Measurements from ENCODE around the gene NRL. TPM values are rescaled to one million over a fixed set of nuclear protein-coding genes. Genes with fewer than 3 reads are reported as not detected.

Gene NRL
- total RNA-seq, 1 donor from 2014 or later: 5.5 TPM

DNA sequence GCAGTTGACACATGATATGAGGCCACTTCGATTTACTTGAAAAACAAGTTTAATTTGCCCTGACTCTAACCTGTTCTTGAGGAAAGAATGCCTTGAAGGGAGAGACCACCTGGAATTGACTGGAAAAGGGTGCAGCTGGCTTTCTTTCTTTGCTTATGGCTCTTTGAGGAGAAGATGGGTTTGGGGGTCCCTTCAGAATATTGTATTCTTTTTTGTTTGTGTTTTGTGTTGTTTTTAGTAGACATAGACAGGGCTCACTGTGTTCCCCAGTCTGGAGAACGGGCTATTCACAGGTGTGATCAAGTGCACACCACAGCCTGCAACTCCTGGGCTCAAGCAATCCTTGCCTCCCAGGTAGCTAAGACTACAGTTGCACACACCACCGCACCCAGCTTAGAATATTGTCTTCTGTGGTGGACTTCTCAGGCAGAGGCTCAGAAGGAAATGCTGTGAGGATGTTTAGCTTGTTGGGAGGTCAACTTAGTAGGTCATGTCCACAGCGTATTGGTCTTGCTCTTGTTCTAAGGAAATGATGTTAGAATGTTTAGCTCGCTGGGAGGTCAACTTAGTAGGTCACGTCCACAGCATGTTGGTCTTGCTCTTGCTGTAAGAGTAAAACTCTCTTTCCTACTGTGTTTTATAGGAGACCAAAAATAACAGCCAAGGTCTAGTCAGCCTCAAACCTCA, 1.5 kb upstream of the NRL start:
- intact Hi-C loops (cut with micrococcal nuclease): loop anchor here (10.0 kb wide), 1 partner anchor 1021 kb away; the partner anchor contains the start of genes ACIN1 and C14orf119
- ChIA-PET POLR2A (interaction anchor here (0.7 to 6.1 kb wide), 7 partner anchors 11 to 126 kb away, joined by 3 to 239 read pairs (median 37); partner anchors contain the start of genes EMC9, IRF9, PCK2 and PSME1), CTCF (interaction anchor here (1.2 to 1.7 kb wide), 3 partner anchors 16 to 126 kb away, joined by 3 to 5 read pairs (median 3); partner anchors contain the start of genes PSME1 and TINF2)
- DNase-seq (no peak), ATAC-seq (ENCODE audit: low read depth) (no peak)
- peak overlapping the region; percentile 100 for H3K27ac Mint-ChIP-seq
- peaks cover 27% of the 10 kb centered on the region for H3K4me1 Mint-ChIP-seq
- H3K4me3 Mint-ChIP-seq: peak overlapping the region; percentile 99
- no peaks in the 10 kb centered on the region for H3K27me3 Mint-ChIP-seq
- TF ChIP-seq, protein P1, sequence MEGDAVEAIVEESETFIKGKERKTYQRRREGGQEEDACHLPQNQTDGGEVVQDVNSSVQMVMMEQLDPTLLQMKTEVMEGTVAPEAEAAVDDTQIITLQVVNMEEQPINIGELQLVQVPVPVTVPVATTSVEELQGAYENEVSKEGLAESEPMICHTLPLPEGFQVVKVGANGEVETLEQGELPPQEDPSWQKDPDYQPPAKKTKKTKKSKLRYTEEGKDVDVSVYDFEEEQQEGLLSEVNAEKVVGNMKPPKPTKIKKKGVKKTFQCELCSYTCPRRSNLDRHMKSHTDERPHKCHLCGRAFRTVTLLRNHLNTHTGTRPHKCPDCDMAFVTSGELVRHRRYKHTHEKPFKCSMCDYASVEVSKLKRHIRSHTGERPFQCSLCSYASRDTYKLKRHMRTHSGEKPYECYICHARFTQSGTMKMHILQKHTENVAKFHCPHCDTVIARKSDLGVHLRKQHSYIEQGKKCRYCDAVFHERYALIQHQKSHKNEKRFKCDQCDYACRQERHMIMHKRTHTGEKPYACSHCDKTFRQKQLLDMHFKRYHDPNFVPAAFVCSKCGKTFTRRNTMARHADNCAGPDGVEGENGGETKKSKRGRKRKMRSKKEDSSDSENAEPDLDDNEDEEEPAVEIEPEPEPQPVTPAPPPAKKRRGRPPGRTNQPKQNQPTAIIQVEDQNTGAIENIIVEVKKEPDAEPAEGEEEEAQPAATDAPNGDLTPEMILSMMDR (IDR thresholded peaks at IDR 0.05): no peak
- no peaks in the 10 kb centered on the region for H3K9me3 Mint-ChIP-seq
- peaks cover 63% of the 10 kb centered on the region for H3K36me3 Mint-ChIP-seq (ENCODE audit: low read depth)

DNA sequence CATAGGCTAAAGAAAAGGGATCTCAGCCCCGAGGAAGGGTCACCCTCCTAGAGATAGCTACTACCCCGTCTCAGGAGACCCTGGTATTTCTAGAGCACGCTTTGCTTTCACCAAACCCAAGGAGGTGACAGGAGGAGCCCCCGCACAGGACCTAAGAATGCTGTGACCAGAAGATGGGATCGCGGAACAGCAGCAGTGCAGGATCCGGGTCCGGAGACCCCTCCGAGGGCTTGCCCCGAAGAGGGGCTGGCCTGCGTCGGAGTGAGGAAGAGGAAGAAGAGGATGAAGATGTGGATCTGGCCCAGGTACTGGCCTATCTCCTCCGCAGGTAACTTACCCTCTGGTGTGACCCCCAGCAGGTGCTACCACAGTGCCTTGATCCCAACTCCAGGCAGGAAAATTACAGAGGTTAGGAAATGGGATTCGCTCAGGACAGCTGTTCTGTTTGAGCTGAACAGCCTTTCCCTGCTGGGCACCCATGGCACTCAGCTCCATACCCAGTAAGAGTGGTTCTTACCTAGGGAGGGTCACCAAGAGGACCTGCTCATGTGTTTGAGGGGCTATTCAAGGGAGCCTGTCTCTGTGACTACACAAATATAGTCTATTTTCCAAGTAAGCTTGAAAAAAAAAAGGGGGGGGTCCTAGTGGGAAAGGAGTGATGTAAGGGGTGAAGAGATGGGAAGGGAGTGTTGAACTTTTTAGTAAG, 826 bp upstream of the NRL start:
- H3K4me3 Mint-ChIP-seq: peak overlapping the region; percentile 99
- intact Hi-C loops (cut with micrococcal nuclease): loop anchor here (1.0 to 10.0 kb wide), 5 partner anchors 8 to 1021 kb away; partner anchors contain the start of genes ACIN1, C14orf119, LTB4R and LTB4R2
- ATAC-seq (ENCODE audit: low read depth) (no peak), DNase-seq (peak; percentile 31)
- H3K9me3 Mint-ChIP-seq: no peaks in the 10 kb centered on the region
- H3K36me3 Mint-ChIP-seq (ENCODE audit: low read depth): peaks cover 56% of the 10 kb centered on the region
- TF ChIP-seq, protein P1 (IDR thresholded peaks at IDR 0.05): no peak
- POLR2A ChIA-PET: interaction anchor here (0.7 to 6.1 kb wide), 28 partner anchors 8 to 794 kb away, joined by 3 to 239 read pairs (median 12); partner anchors contain the start of genes CARMIL3, CHMP4A, CIDEB and EMC9
- H3K27me3 Mint-ChIP-seq: no peaks in the 10 kb centered on the region
- CTCF ChIA-PET: interaction anchor here (1.0 to 2.6 kb wide), 8 partner anchors 10 to 193 kb away, joined by 3 to 15 read pairs (median 8); partner anchors contain the start of genes EMC9, IRF9 and PSME1
- H3K4me1 Mint-ChIP-seq: peaks cover 27% of the 10 kb centered on the region
- peak overlapping the region; percentile 100 for H3K27ac Mint-ChIP-seq

DNA sequence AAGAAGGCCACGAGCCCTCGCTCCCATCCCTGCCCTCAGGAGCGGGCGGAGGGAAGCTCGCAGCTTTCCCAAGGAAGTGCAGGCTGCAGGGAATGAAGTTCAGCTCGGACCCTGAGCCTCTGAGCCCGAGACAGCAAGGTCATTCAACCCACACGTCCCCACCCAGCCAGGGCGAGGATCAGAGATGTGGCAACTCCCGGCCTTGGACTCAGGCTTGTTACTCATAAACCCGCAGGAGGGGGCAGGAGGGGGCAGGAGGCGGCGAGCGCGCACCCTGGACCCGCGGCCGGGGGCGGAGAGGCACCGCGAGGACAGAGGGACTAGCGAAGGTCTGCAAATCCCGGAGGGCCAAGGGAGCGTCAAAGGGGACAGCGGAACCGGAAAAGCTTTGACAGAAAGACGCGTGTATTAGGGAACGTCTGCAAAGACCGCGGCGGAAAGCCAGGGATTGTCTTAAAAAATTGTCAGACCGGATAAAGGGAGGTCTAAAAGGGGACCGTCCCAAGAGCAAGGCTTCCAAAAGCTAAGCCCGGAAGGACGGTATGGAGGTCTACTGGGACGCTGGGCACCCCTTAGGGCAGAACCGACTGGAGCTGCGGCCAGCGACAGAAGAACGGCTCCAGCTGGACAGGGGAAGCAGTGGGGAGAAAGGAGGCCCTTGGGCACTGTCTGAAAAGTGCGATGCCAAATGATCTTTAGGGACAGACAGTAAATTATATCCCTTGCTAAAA, 783 bp downstream of the NRL start:
- Mint-ChIP-seq H3K36me3 (ENCODE audit: low read depth) (peaks cover 42% of the 10 kb centered on the region), H3K27me3 (no peaks in the 10 kb centered on the region), H3K27ac (peak overlapping the region; percentile 100), H3K9me3 (no peaks in the 10 kb centered on the region), H3K4me1 (peaks cover 29% of the 10 kb centered on the region), H3K4me3 (peak overlapping the region; percentile 99)
- CTCF ChIA-PET: interaction anchor here (0.6 to 2.6 kb wide), 14 partner anchors 12 to 195 kb away, joined by 3 to 15 read pairs (median 5); partner anchors contain the start of genes CHMP4A, EMC9, IRF9 and PSME1
- peak; percentile 74 for DNase-seq
- ATAC-seq (ENCODE audit: low read depth): peak; percentile 17
- intact Hi-C loops (cut with micrococcal nuclease): loop anchor here (1.0 to 10.0 kb wide), 16 partner anchors 19 to 1019 kb away; partner anchors contain the start of genes ACIN1, C14orf119, CHMP4A and EMC9
- POLR2A ChIA-PET: interaction anchor here (0.6 to 6.1 kb wide), 49 partner anchors 9 to 1323 kb away, joined by 3 to 239 read pairs (median 7); partner anchors contain the start of genes ACIN1, C14orf119, CARMIL3 and CBLN3
- TF ChIP-seq, protein P1 (IDR thresholded peaks at IDR 0.05): no peak

DNA sequence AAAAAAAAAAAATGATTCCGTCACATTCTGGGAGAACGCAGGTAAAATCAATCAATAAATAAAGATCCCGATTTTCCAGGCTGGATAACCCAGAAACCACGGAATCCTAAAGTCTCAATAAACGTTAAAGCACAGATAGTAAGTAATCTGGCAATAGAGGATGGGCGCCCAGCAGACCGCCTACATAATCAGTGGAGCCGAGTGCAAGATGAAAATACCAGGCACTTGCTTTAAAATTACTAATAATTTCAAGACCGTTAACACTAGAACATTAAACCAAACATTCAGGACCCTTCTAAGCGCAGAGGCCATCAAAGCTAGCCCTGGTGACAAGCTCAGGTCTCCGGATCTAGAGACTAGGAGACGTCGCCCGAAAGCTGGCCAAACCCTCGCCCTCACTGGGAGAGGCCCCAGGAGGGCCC, 1.4 kb downstream of the NRL start:
- peaks cover 36% of the 10 kb centered on the region for H3K36me3 Mint-ChIP-seq (ENCODE audit: low read depth)
- DNase-seq (no peak), ATAC-seq (ENCODE audit: low read depth) (no peak)
- intact Hi-C loops (cut with micrococcal nuclease): loop anchor here (10.0 kb wide), 1 partner anchor 1019 kb away; the partner anchor contains the start of genes ACIN1 and C14orf119
- H3K27me3 Mint-ChIP-seq: no peaks in the 10 kb centered on the region
- TF ChIP-seq, protein P1 (IDR thresholded peaks at IDR 0.05): no peak
- CTCF ChIA-PET: interaction anchor here (0.7 to 2.6 kb wide), 10 partner anchors 18 to 100 kb away, joined by 3 to 15 read pairs (median 8); partner anchors contain the start of genes CHMP4A, EMC9, IRF9 and PSME1
- POLR2A ChIA-PET: interaction anchor here (0.6 to 6.1 kb wide), 31 partner anchors 8 to 1018 kb away, joined by 3 to 239 read pairs (median 9); partner anchors contain the start of genes ACIN1, C14orf119, CARMIL3 and CBLN3
- H3K4me1 Mint-ChIP-seq: peaks cover 35% of the 10 kb centered on the region
- peak overlapping the region; percentile 100 for H3K27ac Mint-ChIP-seq
- peak overlapping the region; percentile 99 for H3K4me3 Mint-ChIP-seq
- H3K9me3 Mint-ChIP-seq: no peaks in the 10 kb centered on the region
